Inflammatory macrophage treated with lipopolysaccharide for 1 hour (primary cell): Measurements from ENCODE around the gene GOLGA6L10.
"Not testable (repeated sequence)": the region's sequence is repeated elsewhere in the genome, so short reads cannot be mapped to it uniquely, and the experiment has no call there.

Source experiments
- DNase-seq, 2 donors: peaks; one replicate each; pipeline ENCODE4 v3.0.0-alpha.2; 2020 to 2022

GOLGA6L10 gene

GRCh38 chr15:82317091-82317489, 32.2 kb downstream of the GOLGA6L10 start:
- DNase-seq: no peak

- not testable (repeated sequence) for DNase-seq
Measured at GRCh38 chr15:82316247-82317090, 32.8 kb downstream of the GOLGA6L10 start.

- no peak for DNase-seq
Measured at GRCh38 chr15:82315519-82316246, 33.6 kb downstream of the GOLGA6L10 start.

- no peak for DNase-seq
Measured at GRCh38 chr15:82314769-82315518, 34.3 kb downstream of the GOLGA6L10 start.

- not testable (repeated sequence) for DNase-seq
Measured at GRCh38 chr15:82313951-82314768, 35.1 kb downstream of the GOLGA6L10 start.

- DNase-seq: no peak
Measured at GRCh38 chr15:82313446-82313845, 35.8 kb downstream of the GOLGA6L10 start.

DNA sequence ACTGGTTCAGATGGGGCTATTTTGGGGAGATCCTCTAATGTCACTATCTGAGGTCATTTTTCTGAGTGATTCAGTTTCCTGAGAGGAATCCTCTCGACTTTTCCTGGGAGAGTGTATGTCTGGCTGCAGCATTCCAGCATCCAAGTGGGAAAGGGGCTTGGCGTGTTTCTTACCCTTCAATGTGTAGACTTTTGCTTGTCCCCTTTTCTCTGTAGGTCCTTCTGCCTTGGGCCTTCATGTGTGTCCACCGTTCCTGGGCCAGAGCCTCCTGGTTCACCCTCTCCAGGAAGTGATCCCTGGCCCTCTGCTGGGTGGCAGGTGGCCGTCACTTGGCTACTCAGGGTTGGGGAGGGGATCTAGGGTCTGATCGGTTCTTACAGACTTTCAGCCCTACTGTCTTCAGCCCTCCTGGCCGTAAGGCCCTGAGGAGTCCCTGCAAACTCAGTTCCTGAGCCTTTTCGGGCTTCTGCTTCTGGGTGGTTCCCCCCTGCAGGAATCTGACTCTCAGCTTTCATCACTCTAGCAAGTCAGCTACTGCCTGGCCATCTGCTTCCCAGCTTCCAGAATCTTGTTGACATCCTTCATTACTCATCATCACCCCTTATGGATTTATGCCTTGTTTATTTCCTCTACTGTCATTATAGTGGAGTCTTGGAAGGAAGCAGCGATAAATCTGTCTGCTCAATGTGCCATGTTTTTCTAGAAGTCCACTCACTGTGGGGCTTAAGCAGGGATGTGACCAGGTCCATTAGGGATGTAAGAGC, 36.5 kb downstream of the GOLGA6L10 start:
- DNase-seq: no peak

GRCh38 chr15:82311321-82311720, 38.0 kb downstream of the GOLGA6L10 start:
- not testable (repeated sequence) for DNase-seq

DNA sequence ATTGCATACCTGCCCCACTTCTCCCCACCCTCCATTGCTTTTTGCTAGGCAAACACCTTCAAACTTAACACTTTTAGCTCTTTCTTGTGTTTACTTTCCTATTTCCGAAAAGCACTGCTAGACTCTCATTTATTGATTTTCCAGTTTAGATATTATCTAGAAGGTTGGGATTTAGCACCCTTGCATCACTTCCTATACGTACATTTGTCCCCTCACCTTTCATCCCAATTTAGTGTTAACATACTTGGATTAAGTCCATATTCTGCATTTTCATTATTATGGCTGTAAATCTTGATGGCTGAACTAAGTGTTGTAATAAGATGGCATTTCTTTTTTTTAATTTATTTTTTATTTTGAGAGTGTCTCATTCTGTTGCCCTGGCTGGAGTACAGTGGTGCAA, 39.5 kb downstream of the GOLGA6L10 start:
- no peak for DNase-seq

DNA sequence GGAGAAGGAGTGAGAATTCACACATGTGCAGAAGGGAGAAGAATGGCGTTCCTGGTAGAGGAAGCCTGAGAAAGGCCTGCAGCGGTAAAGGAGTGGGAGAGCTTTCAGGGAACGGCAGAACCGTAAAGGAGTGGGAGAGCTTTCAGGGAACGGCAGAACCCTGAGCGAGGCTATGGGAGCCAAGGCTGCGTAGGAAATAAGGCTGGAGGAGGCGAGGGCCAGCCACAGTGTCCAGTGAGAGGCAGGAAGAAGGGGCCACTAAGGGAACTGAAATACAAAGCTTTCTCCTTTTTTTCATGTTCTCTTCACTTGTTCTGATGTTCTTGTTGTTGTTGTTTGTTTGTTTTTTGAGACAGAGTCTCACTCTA, 41.6 kb downstream of the GOLGA6L10 start:
- DNase-seq: no peak

DNA sequence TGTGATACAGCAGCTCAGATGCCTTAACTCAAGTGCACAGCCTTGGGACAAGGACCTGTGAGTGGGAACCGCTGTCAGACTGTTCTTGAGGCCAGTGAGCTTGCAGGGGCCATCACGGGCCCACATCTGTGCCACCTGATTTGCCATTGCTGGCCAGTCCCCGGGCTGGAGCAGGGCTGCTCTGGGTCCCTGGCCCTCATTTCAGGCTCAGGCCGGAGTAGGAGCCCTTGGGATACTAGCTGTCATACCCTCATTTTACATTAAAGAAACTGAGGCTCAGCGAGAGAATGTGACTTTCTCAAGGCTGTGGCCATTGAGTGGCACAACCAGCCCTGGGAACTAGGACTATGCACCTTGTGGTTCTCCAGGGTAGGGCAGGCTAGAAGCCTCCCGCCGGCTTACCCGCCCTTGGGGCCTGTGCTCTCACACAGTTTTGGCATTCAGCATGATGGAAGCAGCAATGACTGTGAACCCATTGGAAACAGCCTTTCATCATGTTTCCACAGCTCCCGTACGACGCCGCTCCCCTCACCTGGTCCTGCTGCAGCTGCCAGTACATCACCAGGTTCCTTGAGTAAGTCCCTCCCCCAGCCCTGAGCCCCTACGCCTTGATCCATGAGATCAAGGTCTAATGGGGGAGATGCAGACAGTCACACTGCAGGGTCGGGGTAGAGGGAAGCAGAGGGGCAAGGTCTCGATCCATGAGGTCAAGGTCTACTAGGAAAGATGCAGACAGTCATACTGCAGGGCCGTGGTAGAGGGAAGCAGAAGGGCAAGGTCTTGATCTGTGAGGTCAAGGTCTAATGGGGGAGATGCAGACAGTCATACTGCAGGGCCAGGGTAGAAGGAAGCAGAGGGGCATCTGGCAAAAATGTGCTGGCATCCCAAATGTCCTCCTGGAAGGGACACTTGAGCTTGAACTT, 42.2 kb downstream of the GOLGA6L10 start:
- no peak for DNase-seq

DNA sequence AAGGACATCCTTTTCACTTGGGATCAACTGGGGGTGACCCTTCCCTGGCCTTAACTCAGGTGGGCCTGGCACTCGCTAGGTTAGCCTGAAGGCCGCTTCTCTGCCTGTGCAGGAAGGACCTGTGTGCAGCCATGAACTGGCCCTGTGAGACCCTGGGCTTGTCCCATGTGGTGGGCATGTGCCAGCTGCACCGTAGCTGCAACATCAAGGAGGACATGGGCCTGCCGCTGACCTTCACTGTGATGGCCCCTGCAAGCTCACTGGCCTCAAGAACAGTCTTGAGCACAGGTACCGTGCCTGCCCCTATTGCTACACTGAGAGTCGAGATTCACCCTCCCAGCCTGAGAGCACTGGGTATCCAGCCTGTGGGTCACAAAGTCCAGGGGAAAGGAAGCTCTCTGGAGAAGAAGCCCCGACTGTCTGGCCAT, 43.6 kb downstream of the GOLGA6L10 start:
- DNase-seq: no peak

- no peak for DNase-seq
Measured at GRCh38 chr15:82304778-82305090, 44.5 kb downstream of the GOLGA6L10 start.

DNA sequence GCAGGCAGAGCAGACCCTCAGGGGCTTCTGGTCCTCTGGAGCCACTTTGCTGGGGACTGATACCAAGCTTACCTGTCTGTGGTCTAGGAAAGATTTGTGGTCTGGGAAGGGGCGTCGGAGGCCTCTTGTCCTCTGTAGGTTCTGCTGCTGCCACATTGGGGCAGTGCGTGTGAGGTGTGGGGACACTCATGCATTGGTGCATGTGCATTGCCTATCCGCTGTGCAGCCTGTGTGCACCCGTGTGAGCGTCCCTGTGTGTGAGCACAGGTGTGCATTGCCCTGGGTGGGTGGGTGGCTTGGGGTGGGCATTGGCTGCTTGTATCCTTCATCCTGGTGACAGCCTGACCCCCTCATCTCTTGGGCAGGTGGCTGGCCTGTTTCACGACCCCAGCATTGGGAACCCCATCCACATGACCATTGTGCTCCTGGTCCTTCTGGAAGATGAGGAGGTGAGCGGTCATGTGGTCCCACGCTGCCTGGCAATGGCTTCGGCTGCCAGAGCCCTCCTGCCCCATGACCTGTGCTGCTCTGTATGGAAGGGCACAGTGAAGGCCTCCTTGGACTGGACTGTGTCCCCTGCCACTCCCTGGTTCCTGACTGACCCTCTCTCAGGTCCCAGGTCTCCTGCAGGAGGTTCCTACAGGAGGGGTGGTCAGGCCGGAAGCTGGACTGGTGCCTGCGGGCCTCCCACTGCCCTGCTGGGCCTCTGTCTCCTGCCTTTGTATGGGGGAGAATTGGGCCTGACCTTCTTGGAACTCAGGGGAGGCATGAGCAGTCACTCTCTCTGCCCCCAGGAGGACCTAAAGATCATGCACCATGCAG, 45.1 kb downstream of the GOLGA6L10 start:
- DNase-seq: no peak

DNA sequence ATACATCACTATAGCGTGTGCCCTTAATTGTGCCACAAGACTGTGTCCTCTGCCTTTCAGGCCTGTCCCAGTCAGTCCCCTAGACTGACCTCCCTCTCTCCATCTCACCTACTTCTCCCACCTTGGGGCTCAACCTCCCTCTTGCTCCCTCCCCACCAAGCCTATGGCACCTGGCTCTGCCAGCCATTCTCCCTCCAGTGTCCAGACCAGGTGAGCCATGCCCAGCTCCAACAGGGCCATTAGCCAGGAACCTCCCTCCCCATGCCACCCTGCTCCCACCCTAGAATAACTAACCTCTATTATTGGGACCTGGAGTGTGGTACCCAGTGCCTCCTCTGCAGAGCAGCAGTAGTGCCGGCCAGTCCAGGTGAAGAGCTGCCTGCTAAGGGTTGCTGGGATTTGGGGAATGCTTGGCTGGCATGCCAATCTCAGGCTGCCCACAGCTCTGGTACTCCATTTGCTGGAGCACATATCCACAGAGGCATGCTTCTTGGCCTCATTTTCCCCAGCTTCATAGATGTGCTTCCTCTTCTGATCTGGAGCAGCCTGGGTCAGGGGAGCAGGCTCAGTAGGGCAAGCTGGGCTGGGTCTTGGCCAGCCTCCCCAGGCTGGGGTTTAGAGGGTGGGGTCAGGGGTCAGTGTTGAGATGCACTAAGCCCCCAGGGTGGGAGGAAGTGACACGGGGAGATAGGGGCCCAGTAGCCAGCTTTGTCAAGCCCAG, 47.8 kb downstream of the GOLGA6L10 start:
- DNase-seq: no peak

DNA sequence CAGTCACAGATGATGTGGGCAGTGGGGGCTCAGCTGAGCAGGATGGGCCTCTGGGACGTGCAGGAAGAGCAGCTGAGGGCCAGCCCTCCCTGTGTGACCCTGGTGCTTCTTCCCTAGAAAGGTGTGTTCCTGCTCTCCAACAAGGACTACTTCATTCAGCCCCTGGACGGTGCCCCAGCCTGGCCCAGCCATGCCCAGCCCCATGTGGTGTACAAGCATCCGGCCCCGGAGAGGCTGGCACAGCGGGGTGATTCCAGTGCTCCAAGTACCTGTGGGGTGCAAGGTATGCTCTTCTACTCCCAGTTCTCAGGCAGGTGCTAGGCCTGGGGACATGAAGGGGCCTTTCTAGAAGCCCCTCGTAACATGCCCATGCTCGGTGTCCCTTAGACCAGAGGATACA, 48.4 kb downstream of the GOLGA6L10 start:
- DNase-seq: no peak

- not testable (repeated sequence) for DNase-seq
Measured at GRCh38 chr15:82300326-82300725, 48.9 kb downstream of the GOLGA6L10 start.

DNA sequence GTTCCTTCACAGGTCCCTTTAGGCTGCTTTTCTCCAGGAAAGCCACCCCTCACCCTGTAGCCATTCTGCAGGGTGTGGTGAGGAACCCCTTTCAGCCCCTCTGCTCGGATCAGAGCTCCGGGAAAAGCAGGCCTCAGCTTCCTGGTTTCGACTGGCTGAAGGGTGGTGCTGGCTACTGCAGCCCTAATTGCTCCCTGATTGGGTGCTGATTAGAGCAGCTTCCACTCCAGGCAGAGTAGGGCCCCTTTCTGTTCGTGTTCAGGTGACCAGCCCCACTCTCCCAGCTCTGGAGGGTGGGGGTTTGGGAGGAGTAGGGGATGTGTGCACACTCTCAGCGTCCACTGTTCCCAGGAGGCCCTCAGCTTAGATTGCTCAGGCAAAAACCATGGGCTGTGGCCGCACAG, 49.8 kb downstream of the GOLGA6L10 start:
- DNase-seq: not testable (repeated sequence)

DNA sequence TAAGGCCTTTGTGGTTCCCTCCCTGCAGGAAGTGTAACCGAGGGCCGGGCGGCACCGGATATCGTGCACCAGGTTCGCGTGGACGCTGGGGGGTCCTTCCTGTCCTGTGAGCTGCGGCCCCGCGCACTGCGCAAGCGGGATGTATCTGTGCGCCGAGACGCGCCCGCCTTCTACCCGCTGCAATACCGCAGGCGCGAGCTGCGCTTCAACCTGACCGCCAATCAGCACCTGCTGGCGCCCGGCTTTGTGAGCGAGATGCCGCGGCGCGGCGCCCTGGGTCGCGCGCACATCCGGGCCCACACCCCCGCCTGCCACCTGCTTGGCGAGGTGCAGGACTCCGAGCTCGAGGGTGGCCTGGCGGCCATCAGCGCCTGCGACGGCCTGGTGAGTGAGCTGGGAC, 50.8 kb downstream of the GOLGA6L10 start:
- no peak for DNase-seq
